HepG2 (cell line): ENCODE results near the gene CREG1. TPM values are rescaled to one million over a fixed set of nuclear protein-coding genes. Genes with fewer than 3 reads are reported as not detected.

Experiments
- AHDC1 ChIP-seq: sonication (generic); formaldehyde crosslinking; IDR thresholded peaks from 2 replicates; pipeline ENCODE4 v1.5.1; 2020; ENCODE audit warnings: mild to moderate bottlenecking, missing genetic modification reagents, borderline replicate concordance
- CBX1 ChIP-seq: IDR thresholded peaks from one replicate; pipeline ENCODE4 v1.6.1; 2016; ENCODE audit warnings: antibody characterized with exemption, low read depth
- KDM6A ChIP-seq: IDR thresholded peaks from 2 replicates; pipeline ENCODE4 v1.6.1; 2016; ENCODE audit warnings: low read depth
- KLF16 ChIP-seq, 2 experiments: sonication (generic) in 1 of 2; formaldehyde crosslinking in 1 of 2; IDR thresholded peaks; 2 replicates each; pipeline versions ENCODE4 v1.6.1 to v1.8.0; 2016 to 2023; ENCODE audit warnings: missing genetic modification reagents in 2 of 2, missing compliant biosample characterization in 1 of 2
- MBD4 ChIP-seq: IDR thresholded peaks from 2 replicates; pipeline ENCODE4 v1.6.1; 2012; ENCODE audit warnings: low read length, inconsistent platforms, borderline replicate concordance
- MTA1 ChIP-seq: sonication (generic); formaldehyde crosslinking; IDR thresholded peaks from 2 replicates; pipeline ENCODE4 v1.4.0; 2020; ENCODE audit warnings: missing genetic modification reagents, mild to moderate bottlenecking, borderline replicate concordance
- MTF2 ChIP-seq: sonication (generic); formaldehyde crosslinking; IDR thresholded peaks from 2 replicates; pipeline ENCODE4 v1.5.0; 2020; ENCODE audit warnings: missing genetic modification reagents, borderline replicate concordance
- NFIB ChIP-seq: sonication (generic); formaldehyde crosslinking; IDR thresholded peaks from 2 replicates; pipeline ENCODE4 v1.9.0; 2021; ENCODE audit warnings: missing genetic modification reagents, mild to moderate bottlenecking, borderline replicate concordance
- SIX1 ChIP-seq: sonication (generic); formaldehyde crosslinking; IDR thresholded peaks from 2 replicates; pipeline ENCODE4 v1.4.0; 2020; ENCODE audit warnings: missing genetic modification reagents, borderline replicate concordance
- SP1 ChIP-seq, 2 experiments: fragments of 450-650 bp in 1 of 2; sonication (generic) in 1 of 2; formaldehyde crosslinking in 1 of 2; IDR thresholded peaks; 2 replicates each; pipeline versions ENCODE4 v1.4.0 to v1.6.1; 2016 to 2020; ENCODE audit warnings: missing genetic modification reagents in 1 of 2
- ZNF33A ChIP-seq: sonication (generic); formaldehyde crosslinking; IDR thresholded peaks from 2 replicates; pipeline ENCODE4 v1.5.1; 2020; ENCODE audit warnings: missing genetic modification reagents, mild to moderate bottlenecking, moderate library complexity, borderline replicate concordance
- ZNF550 ChIP-seq: sonication (generic); formaldehyde crosslinking; IDR thresholded peaks from 2 replicates; pipeline ENCODE4 v1.4.0; 2020; ENCODE audit warnings: mild to moderate bottlenecking, missing genetic modification reagents, borderline replicate concordance
- ZNF609 ChIP-seq: sonication (generic); formaldehyde crosslinking; IDR thresholded peaks from 2 replicates; pipeline ENCODE4 v1.4.0; 2020; ENCODE audit warnings: mild to moderate bottlenecking, missing genetic modification reagents, borderline replicate concordance
- ZNF790 ChIP-seq: sonication (generic); formaldehyde crosslinking; IDR thresholded peaks from 2 replicates; pipeline ENCODE4 v1.8.0; 2022; ENCODE audit warnings: missing genetic modification reagents, mild to moderate bottlenecking, borderline replicate concordance
- ZNF850 ChIP-seq: sonication (generic); formaldehyde crosslinking; conservative IDR thresholded peaks from 2 replicates; pipeline ENCODE4 v1.9.0; 2021; ENCODE audit warnings: mild to moderate bottlenecking, missing genetic modification reagents
- polyA plus RNA-seq, 8 experiments: library from polyadenylated mRNA; depleted of rRNA in 3 of 8; stranded (reverse) in 7 of 8; unstranded in 1 of 8; fragments of >200 nt; fragmentation: Illumina TruSeq in 4 of 8; extraction: Trizol in 4 of 8; gene quantifications; 2 replicates each; pipeline versions ENCODE4 v1.2.1 to v1.2.3, GENCODE V29; 2011 to 2016; ENCODE audit warnings: low read depth in 4 of 8, missing spikeins in 1 of 8, mixed read lengths in 1 of 8; ENCODE audit not compliant: insufficient read depth in 1 of 8
- total RNA-seq, 5 experiments: library from RNA; depleted of rRNA; stranded (reverse); fragments of >200 nt; fragmentation: Illumina TruSeq; extraction: Trizol; gene quantifications; 2 replicates each; pipeline ENCODE4 v1.2.3, GENCODE V29; 2016; ENCODE audit warnings: low read depth in 1 of 5

Gene CREG1
- total and polyA plus RNA-seq, 2 of the 13 experiments (the other 11 are each of a cell fraction or from before 2014, with no cell fraction given), result 31.3 to 33.5 TPM

DNA sequence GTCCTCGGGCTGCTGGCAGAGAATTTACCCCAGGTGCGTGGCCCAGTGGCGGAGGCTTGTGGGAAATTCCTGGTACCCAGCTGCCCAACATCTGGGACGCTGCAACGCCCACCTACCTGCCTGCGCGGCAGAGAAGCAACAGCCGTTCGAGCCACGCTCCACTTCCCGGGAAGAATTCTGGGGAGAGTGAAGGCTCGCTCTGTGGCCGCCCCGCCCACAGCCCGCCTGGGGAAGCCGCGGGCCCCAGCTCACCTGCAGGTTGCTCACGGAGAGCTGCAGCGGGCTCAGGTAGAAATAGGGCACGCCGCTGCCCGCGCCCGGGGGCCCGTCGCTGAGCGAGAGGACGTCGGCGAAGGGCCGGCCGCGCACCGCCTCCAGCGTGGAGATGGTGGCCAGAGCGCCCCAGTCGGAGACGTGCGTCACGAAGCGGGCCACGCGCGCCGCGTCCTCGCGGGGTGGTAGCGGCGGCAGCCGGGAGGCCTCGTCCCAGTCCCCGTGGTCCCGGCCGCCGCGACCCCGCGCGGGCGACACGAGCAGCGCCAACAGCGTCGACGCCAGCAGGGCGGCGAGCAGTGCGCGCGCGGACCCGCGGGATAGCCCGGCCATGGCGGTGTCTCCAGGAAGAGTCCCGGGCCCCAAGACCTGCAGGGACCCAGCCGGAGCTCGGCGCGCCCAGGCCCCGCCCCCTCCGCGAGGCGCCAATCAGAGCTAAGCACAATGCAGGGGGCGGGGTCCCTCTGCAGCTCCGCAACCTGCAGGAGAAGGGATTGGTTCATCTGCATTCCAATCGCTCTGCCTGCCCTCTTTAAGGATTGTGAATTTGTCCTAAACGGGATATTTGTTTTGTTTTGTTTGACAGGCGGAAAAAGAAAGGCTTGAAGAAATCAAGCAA lies at the start of gene CREG1 (continued):
- TF ChIP-seq SP1 (IDR thresholded peaks at IDR 0.05), result no peak
- TF ChIP-seq SP1 (CRISPR knock-in tag; IDR thresholded peaks at IDR 0.05), result peak; percentile 86
- TF ChIP-seq MBD4, result no peak
- TF ChIP-seq ZNF550, result no peak
- no peak for TF ChIP-seq NFIB
- TF ChIP-seq ZNF850 (CRISPR knock-in tag), result no peak
- no peak for TF ChIP-seq CBX1
- no peak for TF ChIP-seq KDM6A (CRISPR knock-in tag)
- TF ChIP-seq ZNF33A (CRISPR knock-in tag), result no peak
- no peak for TF ChIP-seq ZNF609
- no peak for TF ChIP-seq MTA1 (CRISPR knock-in tag)
- 0 out of 4 replicates have a peak, but pooled peaks of 1 of the 2 experiments have one; percentile 7 for TF ChIP-seq KLF16 (CRISPR knock-in tag; IDR thresholded peaks at IDR 0.05)
- no peak for TF ChIP-seq MTF2 (CRISPR knock-in tag)
- TF ChIP-seq SIX1 (CRISPR knock-in tag), result no peak
- TF ChIP-seq ZNF790 (CRISPR knock-in tag), result no peak; the same call in 1 of the 2 replicates
- no peak for TF ChIP-seq AHDC1 (CRISPR knock-in tag)
